ENCODE measurements around the gene AK8.

The AK8 gene

DNA sequence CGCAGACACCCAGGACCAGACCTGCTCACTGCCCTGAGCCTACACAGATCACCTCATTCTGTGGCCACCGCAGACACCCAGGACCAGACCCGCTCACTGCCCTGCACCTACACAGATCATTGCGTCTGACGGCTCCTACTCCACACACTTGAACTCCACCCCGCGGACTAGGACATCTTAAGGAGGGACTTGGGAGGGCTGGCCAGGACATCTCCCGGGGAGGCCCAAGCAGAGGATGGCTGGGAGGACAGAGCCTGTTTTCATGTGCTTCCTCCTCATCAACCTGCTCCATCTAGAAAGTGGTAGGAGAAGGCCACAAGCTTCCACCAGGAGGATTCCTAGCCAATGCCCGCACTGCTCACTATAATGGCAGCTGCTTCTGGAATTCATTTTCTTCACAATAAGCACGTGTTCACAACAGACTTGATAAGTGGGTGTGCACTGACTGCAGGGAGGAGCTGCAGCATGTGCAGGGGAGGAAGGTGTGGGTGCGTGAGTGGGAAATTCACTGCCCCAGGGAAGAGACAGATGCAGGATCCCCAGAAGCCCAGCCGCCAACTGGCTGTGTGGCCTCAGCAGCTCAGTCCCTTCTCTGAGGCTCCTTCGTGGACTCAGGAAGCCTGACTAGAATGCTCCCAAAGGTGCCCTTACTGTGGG is 64.8 kb downstream of the AK8 start:
- H3K4me2 ChIP-seq: no peak overlapping the region
- no peak overlapping the region for H3K4me3 ChIP-seq (IDR thresholded peaks at IDR 0.05; ENCODE audit: insufficient read depth, low read depth, low read length)
- no peak overlapping the region for H3K9ac ChIP-seq
- TF ChIP-seq, protein P1, sequence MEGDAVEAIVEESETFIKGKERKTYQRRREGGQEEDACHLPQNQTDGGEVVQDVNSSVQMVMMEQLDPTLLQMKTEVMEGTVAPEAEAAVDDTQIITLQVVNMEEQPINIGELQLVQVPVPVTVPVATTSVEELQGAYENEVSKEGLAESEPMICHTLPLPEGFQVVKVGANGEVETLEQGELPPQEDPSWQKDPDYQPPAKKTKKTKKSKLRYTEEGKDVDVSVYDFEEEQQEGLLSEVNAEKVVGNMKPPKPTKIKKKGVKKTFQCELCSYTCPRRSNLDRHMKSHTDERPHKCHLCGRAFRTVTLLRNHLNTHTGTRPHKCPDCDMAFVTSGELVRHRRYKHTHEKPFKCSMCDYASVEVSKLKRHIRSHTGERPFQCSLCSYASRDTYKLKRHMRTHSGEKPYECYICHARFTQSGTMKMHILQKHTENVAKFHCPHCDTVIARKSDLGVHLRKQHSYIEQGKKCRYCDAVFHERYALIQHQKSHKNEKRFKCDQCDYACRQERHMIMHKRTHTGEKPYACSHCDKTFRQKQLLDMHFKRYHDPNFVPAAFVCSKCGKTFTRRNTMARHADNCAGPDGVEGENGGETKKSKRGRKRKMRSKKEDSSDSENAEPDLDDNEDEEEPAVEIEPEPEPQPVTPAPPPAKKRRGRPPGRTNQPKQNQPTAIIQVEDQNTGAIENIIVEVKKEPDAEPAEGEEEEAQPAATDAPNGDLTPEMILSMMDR (conservative IDR thresholded peaks at IDR 0.05; ENCODE audit: low read depth, low read length): no peak
- no peaks in the 10 kb centered on the region for H3K4me1 ChIP-seq (ENCODE audit: low read depth, poor library complexity, severe bottlenecking)
- no peaks in the 10 kb centered on the region for H3K79me2 ChIP-seq (ENCODE audit: insufficient read depth, low read depth)
- peaks cover 27% of the 10 kb centered on the region; the same call in 1 of the 2 replicates for H3K27me3 ChIP-seq (ENCODE audit: insufficient read depth, low read depth)
- no peak overlapping the region for H2AFZ ChIP-seq (ENCODE audit: low read depth)
- H3K36me3 ChIP-seq (ENCODE audit: insufficient read depth): no peaks in the 10 kb centered on the region
- H4K20me1 ChIP-seq (ENCODE audit: insufficient read depth): no peaks in the 10 kb centered on the region
- H3K27ac ChIP-seq: no peak overlapping the region

DNA sequence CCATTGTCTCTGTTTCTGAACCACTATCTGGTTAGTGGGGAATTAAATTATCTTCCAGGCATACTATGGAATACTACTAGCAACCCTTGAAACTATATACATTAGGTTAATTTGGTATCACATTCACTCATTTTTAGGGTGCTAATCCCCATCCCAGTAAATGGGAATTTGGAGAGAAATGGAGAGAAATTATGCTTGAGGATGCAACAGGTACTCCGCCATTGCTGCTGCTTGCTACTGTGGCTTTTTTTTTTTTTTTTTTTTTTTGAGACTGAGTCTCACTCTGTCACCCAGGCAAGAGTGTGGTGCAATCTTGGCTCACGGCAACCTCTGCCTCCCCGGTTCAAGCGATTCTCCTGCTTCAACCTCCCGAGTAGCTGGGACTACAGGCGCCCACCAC is 66.1 kb downstream of the AK8 start:
- H4K20me1 ChIP-seq (ENCODE audit: insufficient read depth): no peaks in the 10 kb centered on the region
- no peak overlapping the region for H3K9ac ChIP-seq
- no peak overlapping the region for H2AFZ ChIP-seq (ENCODE audit: low read depth)
- no peaks in the 10 kb centered on the region for H3K79me2 ChIP-seq (ENCODE audit: insufficient read depth, low read depth)
- H3K4me1 ChIP-seq (ENCODE audit: low read depth, poor library complexity, severe bottlenecking): no peaks in the 10 kb centered on the region
- H3K27me3 ChIP-seq (ENCODE audit: insufficient read depth, low read depth): peaks cover 39% of the 10 kb centered on the region; the same call in 1 of the 2 replicates
- H3K4me3 ChIP-seq (IDR thresholded peaks at IDR 0.05; ENCODE audit: insufficient read depth, low read depth, low read length): no peak overlapping the region
- no peaks in the 10 kb centered on the region for H3K36me3 ChIP-seq (ENCODE audit: insufficient read depth)
- no peak overlapping the region for H3K4me2 ChIP-seq
- TF ChIP-seq, protein P1 (conservative IDR thresholded peaks at IDR 0.05; ENCODE audit: low read depth, low read length): no peak
- H3K27ac ChIP-seq: no peak overlapping the region

DNA sequence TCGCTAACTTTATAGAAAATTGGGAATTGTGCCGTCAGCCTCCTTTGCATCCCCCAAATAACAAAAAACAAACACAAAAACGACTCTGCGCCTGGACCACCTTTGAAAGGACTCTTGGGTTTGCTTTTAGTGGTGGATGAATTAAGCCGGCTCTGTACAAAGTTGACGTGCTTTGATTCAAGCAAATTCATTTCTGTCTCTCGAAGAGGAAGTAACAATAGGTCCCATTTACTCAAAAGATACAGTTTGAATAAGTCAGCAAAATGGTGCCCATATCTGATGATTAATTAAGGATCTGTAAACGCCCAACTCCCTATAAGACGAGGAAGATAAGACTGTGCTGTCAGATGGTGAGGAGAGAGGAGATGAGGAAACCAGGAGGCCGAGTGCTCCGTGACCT is 67.8 kb downstream of the AK8 start:
- Histone ChIP-seq H3K4me1 (ENCODE audit: low read depth, poor library complexity, severe bottlenecking) (no peaks in the 10 kb centered on the region), H3K79me2 (ENCODE audit: insufficient read depth, low read depth) (no peaks in the 10 kb centered on the region), H3K27ac (no peak overlapping the region), H3K36me3 (ENCODE audit: insufficient read depth) (no peaks in the 10 kb centered on the region), H3K27me3 (ENCODE audit: insufficient read depth, low read depth) (peaks cover 55% of the 10 kb centered on the region; the same call in 1 of the 2 replicates), H3K4me3 (IDR thresholded peaks at IDR 0.05; ENCODE audit: insufficient read depth, low read depth, low read length) (no peak overlapping the region), H3K4me2 (no peak overlapping the region), H3K9ac (no peak overlapping the region), H2AFZ (ENCODE audit: low read depth) (no peak overlapping the region), H4K20me1 (ENCODE audit: insufficient read depth) (no peaks in the 10 kb centered on the region)
- TF ChIP-seq, protein P1 (conservative IDR thresholded peaks at IDR 0.05; ENCODE audit: low read depth, low read length): no peak

DNA sequence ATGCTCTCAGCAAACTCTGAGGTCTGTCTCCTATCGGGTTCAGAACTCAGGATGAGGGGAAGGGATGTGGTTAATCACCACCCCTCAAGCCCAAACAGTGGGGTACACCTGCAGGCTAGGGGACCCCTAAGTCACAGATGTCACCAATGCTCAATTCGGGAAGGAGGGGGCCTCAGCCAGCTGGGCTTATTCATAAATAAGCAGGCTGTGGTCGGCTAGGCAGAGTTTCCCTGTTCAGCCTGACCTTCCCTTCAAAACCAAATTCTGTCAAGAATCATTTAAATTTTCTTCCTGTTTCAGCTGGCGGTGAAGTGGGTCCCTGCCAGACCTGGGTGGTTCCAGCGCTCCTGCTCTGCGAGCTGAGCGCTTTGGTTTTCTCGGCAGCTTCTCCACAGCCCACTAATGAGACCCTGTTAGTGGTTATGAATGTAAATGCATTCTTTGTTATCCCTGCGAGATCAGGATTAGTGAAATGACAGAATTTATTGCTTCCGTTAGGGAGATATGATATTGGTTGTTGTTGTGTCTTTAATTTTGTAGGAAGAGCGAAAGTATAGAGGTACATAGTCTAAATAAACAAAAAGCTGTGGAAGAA is 68.3 kb downstream of the AK8 start:
- peaks cover 61% of the 10 kb centered on the region; the same call in 1 of the 2 replicates for H3K27me3 ChIP-seq (ENCODE audit: insufficient read depth, low read depth)
- H3K9ac ChIP-seq: no peak overlapping the region
- no peaks in the 10 kb centered on the region for H4K20me1 ChIP-seq (ENCODE audit: insufficient read depth)
- H3K4me2 ChIP-seq: no peak overlapping the region
- H3K4me3 ChIP-seq (IDR thresholded peaks at IDR 0.05; ENCODE audit: insufficient read depth, low read depth, low read length): no peak overlapping the region
- no peaks in the 10 kb centered on the region for H3K79me2 ChIP-seq (ENCODE audit: insufficient read depth, low read depth)
- no peak overlapping the region for H3K27ac ChIP-seq
- H2AFZ ChIP-seq (ENCODE audit: low read depth): no peak overlapping the region
- H3K36me3 ChIP-seq (ENCODE audit: insufficient read depth): no peaks in the 10 kb centered on the region
- H3K4me1 ChIP-seq (ENCODE audit: low read depth, poor library complexity, severe bottlenecking): no peaks in the 10 kb centered on the region
- TF ChIP-seq, protein P1 (conservative IDR thresholded peaks at IDR 0.05; ENCODE audit: low read depth, low read length): no peak
